HepG2 (cell line): Measurements from ENCODE around the gene BDKRB1. TPM values are rescaled to one million over a fixed set of nuclear protein-coding genes. Genes with fewer than 3 reads are reported as not detected.

Experiments used
- ATAC-seq: fragments of 200-7000 bp; cut with Tn5 transposase; 3 replicates; pipeline ENCODE4 v1.9.1; 2020; ENCODE audit warnings: mild to moderate bottlenecking, moderate library complexity
- BruUV-seq: library from RNA; stranded (reverse); fragments of 400-500 nt; replicated peaks from 2 replicates; lab custom pipeline; 2021; lab: Mats Ljungman, UMichigan
- CTCF ChIA-PET: fragments of 300-600 bp; formaldehyde crosslinking; extraction: SDS; loops from one replicate; lab custom pipeline; 2021; ENCODE audit warnings: low total read pairs, inconsistent platforms, low intra/inter-chr PET ratio; lab: Yijun Ruan, JAX
- POLR2A ChIA-PET: fragments of 350-600 bp; sonication (Branson Sonifier 250); formaldehyde crosslinking; loops from one replicate; lab custom pipeline; 2020; ENCODE audit warnings: antibody characterized with exemption, inconsistent platforms; lab: Yijun Ruan, JAX
- DNase-seq: peaks from one replicate; pipeline ENCODE4 v3.0.0-alpha.2; 2015; ENCODE audit warnings: low spot score
- FAIRE-seq: peaks from 3 replicates; lab custom pipeline; 2011; peaks lifted over from hg19 to GRCh38; lab: Jason Lieb, UNC
- H2AFZ ChIP-seq: one replicate; pipeline ENCODE4 v1.6.1; 2011; ENCODE audit warnings: low read length, inconsistent platforms
- H3K27ac ChIP-seq: fragments of 300-600 bp; 3 replicates; pipeline ENCODE4 v1.8.0; 2011; ENCODE audit warnings: mixed run types, mild to moderate bottlenecking, mixed read lengths, low read length, inconsistent platforms; ENCODE audit not compliant: insufficient read depth; ENCODE audit errors: extremely low read length
- H3K27me3 ChIP-seq, 2 experiments: fragments of 200-600 bp in 1 of 2; 2 replicates in 1 of 2; 3 replicates in 1 of 2; pipeline versions ENCODE4 v1.6.0 to v1.8.0; 2011; ENCODE audit warnings: low read length in 2 of 2, mild to moderate bottlenecking in 2 of 2, moderate library complexity in 2 of 2, inconsistent platforms in 1 of 2; ENCODE audit not compliant: insufficient read depth in 2 of 2, control insufficient read depth in 1 of 2
- H3K36me3 ChIP-seq, 2 experiments: fragments of 200-600 bp in 1 of 2; replicated peaks in 1 of 2; 2 replicates in 1 of 2; 3 replicates in 1 of 2; pipeline versions ENCODE4 v1.5.1 to v1.8.0; 2011; ENCODE audit warnings: low read length in 2 of 2, inconsistent platforms in 1 of 2; ENCODE audit not compliant: insufficient read depth in 2 of 2, control insufficient read depth in 1 of 2
- H3K4me1 ChIP-seq: 2 replicates; pipeline ENCODE4 v1.5.1; 2012; ENCODE audit warnings: low read length, inconsistent platforms; ENCODE audit not compliant: insufficient read depth
- H3K4me2 ChIP-seq: 2 replicates; pipeline ENCODE4 v1.6.0; 2011; ENCODE audit warnings: low read depth, low read length, inconsistent platforms
- H3K4me3 ChIP-seq, 3 experiments: fragments of 200-600 bp in 1 of 3; sonication (generic), shearing (Covaris generic) in 1 of 3; replicated peaks in 1 of 3; 2 replicates each; pipeline ENCODE4 v1.5.1; 2011 to 2016; ENCODE audit warnings: low read length in 3 of 3, inconsistent platforms in 2 of 3, low read depth in 2 of 3, mild to moderate bottlenecking in 2 of 3, control low read depth in 1 of 3, mixed read lengths in 1 of 3; ENCODE audit not compliant: insufficient read depth in 1 of 3
- H3K79me2 ChIP-seq: one replicate; pipeline ENCODE4 v1.6.1; 2011; ENCODE audit warnings: low read length, inconsistent platforms; ENCODE audit not compliant: insufficient read depth
- H3K9ac ChIP-seq: 2 replicates; pipeline ENCODE4 v1.6.0; 2011; ENCODE audit warnings: mild to moderate bottlenecking, low read depth, low read length, inconsistent platforms; ENCODE audit not compliant: insufficient read depth
- H3K9me3 ChIP-seq: 2 replicates; pipeline ENCODE4 v1.5.1; 2012; ENCODE audit warnings: mild to moderate bottlenecking, low read length
- H4K20me1 ChIP-seq: 2 replicates; pipeline ENCODE4 v1.6.0; 2011; ENCODE audit warnings: inconsistent platforms, mild to moderate bottlenecking, low read length, moderate library complexity; ENCODE audit not compliant: insufficient read depth
- FOXO4 ChIP-seq: sonication (generic); formaldehyde crosslinking; conservative IDR thresholded peaks from 2 replicates; pipeline ENCODE4 v1.8.1; 2023; ENCODE audit warnings: missing genetic modification reagents
- MXD1 ChIP-seq: sonication (generic); formaldehyde crosslinking; IDR thresholded peaks from 2 replicates; pipeline ENCODE4 v1.4.0; 2020; ENCODE audit warnings: mild to moderate bottlenecking, missing genetic modification reagents
- NR3C1 ChIP-seq: sonication (generic); formaldehyde crosslinking; IDR thresholded peaks from 2 replicates; pipeline ENCODE4 v1.4.0; 2020; ENCODE audit warnings: missing genetic modification reagents
- SMYD3 ChIP-seq: sonication (generic); formaldehyde crosslinking; IDR thresholded peaks from 2 replicates; pipeline ENCODE4 v1.8.1; 2023; ENCODE audit warnings: mild to moderate bottlenecking, missing genetic modification reagents
- ZNF232 ChIP-seq: sonication (generic); formaldehyde crosslinking; IDR thresholded peaks from 2 replicates; pipeline ENCODE4 v1.4.0; 2020; ENCODE audit warnings: missing genetic modification reagents, borderline replicate concordance
- ZNF260 ChIP-seq: sonication (generic); formaldehyde crosslinking; IDR thresholded peaks from 2 replicates; pipeline ENCODE4 v1.4.0; 2020; ENCODE audit warnings: missing genetic modification reagents, low read depth, mild to moderate bottlenecking, borderline replicate concordance
- ZNF33A ChIP-seq: sonication (generic); formaldehyde crosslinking; IDR thresholded peaks from 2 replicates; pipeline ENCODE4 v1.5.1; 2020; ENCODE audit warnings: missing genetic modification reagents, mild to moderate bottlenecking, moderate library complexity, borderline replicate concordance
- ZNF468 ChIP-seq: sonication (generic); formaldehyde crosslinking; IDR thresholded peaks from 2 replicates; pipeline ENCODE4 v1.8.0; 2022; ENCODE audit warnings: mild to moderate bottlenecking, moderate library complexity, missing genetic modification reagents
- ZNF629 ChIP-seq: sonication (generic); formaldehyde crosslinking; conservative IDR thresholded peaks from 2 replicates; pipeline ENCODE4 v1.5.0; 2020; ENCODE audit warnings: missing genetic modification reagents
- ZSCAN30 ChIP-seq: sonication (generic); formaldehyde crosslinking; IDR thresholded peaks from 2 replicates; pipeline ENCODE4 v1.5.0; 2020; ENCODE audit warnings: mild to moderate bottlenecking, missing genetic modification reagents
- ZSCAN31 ChIP-seq: sonication (generic); formaldehyde crosslinking; IDR thresholded peaks from 2 replicates; pipeline ENCODE4 v1.5.0; 2020; ENCODE audit warnings: low read depth, mild to moderate bottlenecking, missing genetic modification reagents
- WGBS: methylation state at CpG from one replicate; pipeline ENCODE4 v1.1.6; 2017; ENCODE audit warnings: low lambda C conversion rate; 5-methylcytosine and 5-hydroxymethylcytosine counted together
- in situ Hi-C: cut with HindIII; loops from 2 replicates; pipeline ENCODE4 v1.10.0; 2017; ENCODE audit warnings: low pct_unique_long_range_greater_than_20kb; ENCODE audit not compliant: extremely low pct_ligation_motif_present
- intact Hi-C: fragments of 100-400 bp; cut with micrococcal nuclease; formaldehyde crosslinking; loops from one replicate; pipeline ENCODE4 v1.10.0; 2022; ENCODE audit not compliant: unreplicated experiment
- polyA plus RNA-seq, 8 experiments: library from polyadenylated mRNA; depleted of rRNA in 3 of 8; stranded (reverse) in 7 of 8; unstranded in 1 of 8; fragments of >200 nt; fragmentation: Illumina TruSeq in 4 of 8; extraction: Trizol in 4 of 8; gene quantifications; 2 replicates each; pipeline versions ENCODE4 v1.2.1 to v1.2.3, GENCODE V29; 2011 to 2016; ENCODE audit warnings: low read depth in 4 of 8, missing spikeins in 1 of 8, mixed read lengths in 1 of 8; ENCODE audit not compliant: insufficient read depth in 1 of 8
- total RNA-seq, 5 experiments: library from RNA; depleted of rRNA; stranded (reverse); fragments of >200 nt; fragmentation: Illumina TruSeq; extraction: Trizol; gene quantifications; 2 replicates each; pipeline ENCODE4 v1.2.3, GENCODE V29; 2016; ENCODE audit warnings: low read depth in 1 of 5

Gene BDKRB1
- total and polyA plus RNA-seq, 2 of the 13 experiments (the other 11 are each of a cell fraction or from before 2014, with no cell fraction given), result 0.05 TPM; not detected in 1

GRCh38 chr14:96256407-96256806 is 397 bp downstream of the BDKRB1 start (continued):
- TF ChIP-seq MXD1 (CRISPR knock-in tag), result no peak

- Histone ChIP-seq H3K27ac (no peak overlapping the region), H3K4me3 (no peak overlapping the region), H3K27me3 (peaks cover 1 to 43% of the 10 kb centered on the region in 2 experiments; a peak in 3 of 5 replicates), H3K79me2 (no peaks in the 10 kb centered on the region), H4K20me1 (no peaks in the 10 kb centered on the region), H3K36me3 (no peaks in the 10 kb centered on the region), H3K4me1 (no peaks in the 10 kb centered on the region), H3K9ac (no peak overlapping the region), H3K9me3 (no peaks in the 10 kb centered on the region), H3K4me2 (no peak overlapping the region), H2AFZ (no peak overlapping the region)
- CTCF ChIA-PET, result no interaction called here
- FAIRE-seq (no peak), DNase-seq (no peak), ATAC-seq (no peak)
- POLR2A ChIA-PET, result no interaction called here
- no peak for TF ChIP-seq ZNF33A (CRISPR knock-in tag)
- TF ChIP-seq SMYD3 (CRISPR knock-in tag), result no peak
- TF ChIP-seq ZNF629, result no peak
- TF ChIP-seq ZNF468 (CRISPR knock-in tag), result no peak
- TF ChIP-seq ZNF260 (CRISPR knock-in tag), result no peak
- TF ChIP-seq ZSCAN30 (CRISPR knock-in tag), result no peak
- no peak for TF ChIP-seq FOXO4 (CRISPR knock-in tag)
- TF ChIP-seq ZNF232 (CRISPR knock-in tag), result no peak
- no peak for TF ChIP-seq ZSCAN31
- TF ChIP-seq NR3C1 (CRISPR knock-in tag), result no peak
- in situ Hi-C loops (no loop called here), intact Hi-C loops (no loop called here)
- 0% methylated on average over 5 of the region's 8 CpGs for WGBS
- no TSS peak for BruUV-seq
These were observed 1.0 kb downstream of the BDKRB1 start for GRCh38 chr14:96257056-96257455.
